ENCODE data around the gene CFD. TPM values are rescaled to one million over a fixed set of nuclear protein-coding genes. Genes with fewer than 3 reads are reported as not detected.

CFD gene
- total RNA-seq, 1 experiment from 2014 or later = 1.9 TPM

- Histone ChIP-seq H3K27me3 (ENCODE audit: insufficient read depth, low read length) (no peaks in the 10 kb centered on the region), H2BK5ac (ENCODE audit: insufficient read length, low read length) (no peak within 1 kb of the TSS), H2AK5ac (ENCODE audit: insufficient read length, low read length) (no peak within 1 kb of the TSS), H3K4me1 (ENCODE audit: insufficient read depth, low read length) (no peaks in the 10 kb centered on the region), H3K79me2 (ENCODE audit: insufficient read depth, low read length) (no peaks in the 10 kb centered on the region), H3T11ph (ENCODE audit: low read length) (no peak within 1 kb of the TSS), H3K56ac (ENCODE audit: insufficient read length, low read depth, low read length) (no peak within 1 kb of the TSS), H3K27ac (ENCODE audit: insufficient read length, low read depth, low read length) (no peak within 1 kb of the TSS), H4K91ac (ENCODE audit: insufficient read length, low read depth, low read length) (no peak within 1 kb of the TSS), H2BK120ac (ENCODE audit: low read depth, low read length, poor library complexity, severe bottlenecking) (no peak within 1 kb of the TSS), H4K8ac (replicated peaks; ENCODE audit: insufficient read length, low read depth, low read length) (no peak within 1 kb of the TSS), H2BK12ac (ENCODE audit: insufficient read length, low read depth, low read length) (no peak within 1 kb of the TSS), H3K23me2 (ENCODE audit: insufficient read length, low read depth, low read length, poor library complexity, severe bottlenecking) (no peaks in the 10 kb centered on the region), H3K9me3 (ENCODE audit: control insufficient read depth, low read depth, low read length) (no peaks in the 10 kb centered on the region), H2BK15ac (ENCODE audit: low read depth, low read length) (no peak within 1 kb of the TSS; the same call in 1 of the 2 replicates), H3K4me2 (ENCODE audit: insufficient read depth, insufficient read length, low read length) (no peak within 1 kb of the TSS), H3K18ac (ENCODE audit: insufficient read length, low read depth, low read length) (no peak within 1 kb of the TSS), H3K4ac (ENCODE audit: low read depth, low read length) (no peak within 1 kb of the TSS), H4K5ac (ENCODE audit: insufficient read length, low read depth, low read length) (no peak within 1 kb of the TSS), H3K79me1 (ENCODE audit: insufficient read depth, low read depth, low read length, poor library complexity, severe bottlenecking) (no peaks in the 10 kb centered on the region), H2AFZ (ENCODE audit: low read length) (no peak within 1 kb of the TSS), H4K20me1 (ENCODE audit: control insufficient read depth, insufficient read depth, insufficient read length) (no peaks in the 10 kb centered on the region), H3K9ac (ENCODE audit: extremely low read depth, insufficient read length, low read length) (no peak within 1 kb of the TSS), H2BK20ac (ENCODE audit: low read depth, low read length, poor library complexity, severe bottlenecking) (no peak within 1 kb of the TSS), H3K14ac (ENCODE audit: insufficient read depth, low read length) (no peak within 1 kb of the TSS), H3K23ac (ENCODE audit: insufficient read length, low read depth, low read length) (no peak within 1 kb of the TSS)
- no peaks in the 10 kb centered on the region for H3K36me3 Mint-ChIP-seq (ENCODE audit: insufficient read depth in 1 of 3, low read depth in 3 of 3)
- no peak for DNase-seq
- peaks cover 17% of the 10 kb centered on the region for H3K27me3 Mint-ChIP-seq (ENCODE audit: low read depth)
- H3K4me1 Mint-ChIP-seq = peaks cover 0 to under 1% of the 10 kb centered on the region in 2 experiments; a peak in 1 of 4 replicates
- WGBS (ENCODE audit: extremely low coverage, insufficient read length, low lambda C conversion rate) = no CpG with 5 or more reads among the region's 55 CpGs
- no peak for TF ChIP-seq CTCF (conservative IDR thresholded peaks at IDR 0.05)
- H3K4me3 Mint-ChIP-seq = no peak within 1 kb of the TSS
- H3K9me3 Mint-ChIP-seq = no peaks in the 10 kb centered on the region; a peak in 1 of 5 replicates
- no peak within 1 kb of the TSS for H3K27ac Mint-ChIP-seq
Observed at GRCh38 chr19:852136-853013, 7.1 kb upstream of the CFD start, which contains the start of gene ELANE. Gene ELANE, plus strand, starts transcription at chr19:852303. Its CDS starts 26 bp downstream, at chr19:852329.

Measured in H9 (cell line).